DOHH2 (cell line): ENCODE results near the gene CTSW.

Experiments
- H3F3A ChIP-seq: fragments of 200-600 bp; sonication (generic), shearing (Covaris generic); 2 replicates; pipeline ENCODE4 v1.6.0; 2016; ENCODE audit warnings: antibody characterized with exemption, mild to moderate bottlenecking; ENCODE audit not compliant: control insufficient read depth, insufficient read depth
- H3K27ac ChIP-seq: fragments of 200-600 bp; sonication (generic); 2 replicates; pipeline ENCODE4 v1.5.1; 2014; ENCODE audit warnings: low read depth, mild to moderate bottlenecking, low read length, moderate library complexity
- H3K27me3 ChIP-seq: fragments of 200-600 bp; sonication (generic); 2 replicates; pipeline ENCODE4 v1.6.1; 2014; ENCODE audit warnings: mild to moderate bottlenecking, low read length, mixed read lengths; ENCODE audit not compliant: control insufficient read depth
- H3K36me3 ChIP-seq: fragments of 200-600 bp; sonication (generic); 2 replicates; pipeline ENCODE4 v1.6.1; 2014; ENCODE audit warnings: mild to moderate bottlenecking, low read length, moderate library complexity, mixed read lengths; ENCODE audit not compliant: control insufficient read depth
- H3K4me1 ChIP-seq: fragments of 200-600 bp; sonication (generic); 2 replicates; pipeline ENCODE4 v1.6.1; 2014; ENCODE audit warnings: mild to moderate bottlenecking, low read length, mixed read lengths; ENCODE audit not compliant: control insufficient read depth
- H3K4me2 ChIP-seq: fragments of 200-600 bp; sonication (generic); 2 replicates; pipeline ENCODE4 v1.6.0; 2014; ENCODE audit warnings: mild to moderate bottlenecking, low read length, moderate library complexity
- H3K4me3 ChIP-seq: fragments of 200-600 bp; sonication (generic); 2 replicates; pipeline ENCODE4 v1.5.1; 2014; ENCODE audit warnings: mild to moderate bottlenecking, low read length, mixed read lengths
- H3K79me2 ChIP-seq: fragments of 200-600 bp; sonication (generic); 2 replicates; pipeline ENCODE4 v1.6.1; 2014; ENCODE audit warnings: mild to moderate bottlenecking, low read length, mixed read lengths; ENCODE audit not compliant: control insufficient read depth
- H3K9me2 ChIP-seq: fragments of 200-600 bp; sonication (generic); replicated peaks from 2 replicates; pipeline ENCODE4 v1.6.1; 2014; ENCODE audit warnings: mild to moderate bottlenecking, low read length, mixed read lengths; ENCODE audit not compliant: control insufficient read depth
- H3K9me3 ChIP-seq: fragments of 200-600 bp; sonication (generic); 2 replicates; pipeline ENCODE4 v1.6.1; 2014; ENCODE audit warnings: antibody characterized with exemption, low read length, mixed read lengths; ENCODE audit not compliant: control insufficient read depth, insufficient read depth
- H4K20me1 ChIP-seq: fragments of 200-600 bp; sonication (generic); 2 replicates; pipeline ENCODE4 v1.6.0; 2014; ENCODE audit warnings: low read depth, mild to moderate bottlenecking, antibody characterized with exemption, low read length, moderate library complexity; ENCODE audit not compliant: control insufficient read depth, insufficient read depth
- CTCF ChIP-seq: fragments of 200-600 bp; sonication (generic); IDR thresholded peaks from one replicate; pipeline ENCODE4 v1.5.1; 2014; ENCODE audit warnings: antibody characterized with exemption, mild to moderate bottlenecking, low read depth, low read length; ENCODE audit not compliant: poor library complexity, severe bottlenecking
- EZH2phosphoT487 ChIP-seq: fragments of 200-600 bp; sonication (generic); IDR thresholded peaks from 2 replicates; pipeline ENCODE4 v1.6.1; 2017; ENCODE audit warnings: borderline replicate concordance, mild to moderate bottlenecking, antibody characterized with exemption, low read length, moderate library complexity, mixed read lengths

The CTSW gene

GRCh38 chr11:65861533-65862183 lies 18.0 kb upstream of the CTSW start:
- Histone ChIP-seq H3K36me3 (peaks cover 65% of the 10 kb centered on the region), H3K27me3 (no peaks in the 10 kb centered on the region), H4K20me1 (peaks cover 2% of the 10 kb centered on the region), H3K4me1 (peaks cover 22% of the 10 kb centered on the region), H3K9me2 (no peaks in the 10 kb centered on the region), H3F3A (peaks cover 15% of the 10 kb centered on the region), H3K9me3 (no peaks in the 10 kb centered on the region), H3K4me2 (peak overlapping the region; percentile 93), H3K4me3 (peak overlapping the region; percentile 88), H3K79me2 (peaks cover 35% of the 10 kb centered on the region), H3K27ac (peak overlapping the region; percentile 83; the same call in 1 of the 2 replicates)
- TF ChIP-seq CTCF (no peak), EZH2phosphoT487 (no peak)

GRCh38 chr11:65862191-65862735 lies 17.4 kb upstream of the CTSW start:
- Histone ChIP-seq H4K20me1 (no peaks in the 10 kb centered on the region), H3K9me3 (no peaks in the 10 kb centered on the region), H3K79me2 (peaks cover 29% of the 10 kb centered on the region), H3K4me3 (no peak overlapping the region; the same call in 1 of the 2 replicates), H3K4me2 (peak overlapping the region; percentile 93), H3K9me2 (no peaks in the 10 kb centered on the region), H3K4me1 (peaks cover 22% of the 10 kb centered on the region), H3F3A (peaks cover 13% of the 10 kb centered on the region), H3K36me3 (peaks cover 64% of the 10 kb centered on the region), H3K27ac (no peak overlapping the region), H3K27me3 (no peaks in the 10 kb centered on the region)
- TF ChIP-seq CTCF (no peak), EZH2phosphoT487 (no peak)

DNA sequence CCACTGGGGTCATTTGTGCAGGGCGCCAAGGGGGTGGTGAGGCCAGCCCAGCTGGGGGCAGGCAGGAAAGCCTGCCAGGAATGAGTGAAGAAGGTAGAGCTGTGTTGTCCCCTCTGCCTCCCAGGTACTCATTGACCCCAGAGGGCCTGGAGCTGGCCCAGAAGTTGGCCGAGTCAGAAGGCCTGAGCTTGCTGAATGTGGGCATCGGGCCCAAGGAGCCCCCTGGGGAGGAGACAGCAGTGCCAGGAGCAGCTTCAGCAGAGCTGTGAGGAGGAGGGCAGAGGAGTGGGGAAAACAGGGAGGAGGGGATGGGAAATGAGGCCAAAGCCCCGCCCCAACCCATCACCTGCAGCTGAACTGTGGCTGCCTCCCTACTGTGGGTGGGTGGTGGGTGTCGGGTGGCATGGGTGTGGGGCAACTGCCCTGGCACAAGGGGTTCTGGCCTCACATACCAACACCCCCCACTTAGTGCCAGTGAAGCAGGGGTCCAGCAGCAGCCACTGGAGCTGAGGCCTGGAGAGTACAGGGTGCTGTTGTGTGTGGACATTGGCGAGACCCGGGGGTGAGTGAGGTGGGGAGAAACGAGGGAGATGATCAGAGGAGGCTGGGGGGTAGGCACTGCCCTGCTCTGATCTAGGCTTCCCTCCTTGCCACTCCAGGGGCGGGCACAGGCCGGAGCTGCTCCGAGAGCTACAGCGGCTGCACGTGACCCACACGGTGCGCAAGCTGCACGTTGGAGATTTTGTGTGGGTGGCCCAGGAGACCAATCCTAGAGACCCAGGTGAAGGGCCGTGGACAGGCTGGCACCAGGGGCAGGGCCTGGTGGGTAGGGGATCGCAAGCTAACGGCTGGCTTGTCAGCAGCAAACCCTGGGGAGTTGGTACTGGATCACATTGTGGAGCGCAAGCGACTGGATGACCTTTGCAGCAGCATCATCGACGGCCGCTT lies 16.4 kb upstream of the CTSW start:
- H3K79me2 ChIP-seq = peaks cover 22% of the 10 kb centered on the region
- peaks cover 63% of the 10 kb centered on the region for H3K36me3 ChIP-seq
- no peaks in the 10 kb centered on the region for H3K27me3 ChIP-seq
- no peaks in the 10 kb centered on the region; the same call in 1 of the 2 replicates for H4K20me1 ChIP-seq
- TF ChIP-seq CTCF (no peak), EZH2phosphoT487 (no peak)
- no peak overlapping the region for H3K4me3 ChIP-seq
- H3K4me1 ChIP-seq = peaks cover 29% of the 10 kb centered on the region
- no peak overlapping the region for H3K27ac ChIP-seq
- no peaks in the 10 kb centered on the region for H3K9me3 ChIP-seq
- H3F3A ChIP-seq = peaks cover 13% of the 10 kb centered on the region
- no peak overlapping the region for H3K4me2 ChIP-seq
- H3K9me2 ChIP-seq = no peaks in the 10 kb centered on the region
